ENCODE measurements around the gene SH3BP1. TPM values are rescaled to one million over a fixed set of nuclear protein-coding genes. Genes with fewer than 3 reads are reported as not detected.

Gene SH3BP1
- total and polyA plus RNA-seq, 2 of the 8 experiments (the other 6 are each of a cell fraction or from before 2014, with no cell fraction given) = 23.9 to 40.3 TPM

- TF ChIP-seq CREB1 (IDR thresholded peaks at IDR 0.05) = peak; percentile 12; the same call in 1 of the 2 replicates
- TF ChIP-seq HDAC2 (IDR thresholded peaks at IDR 0.05; ENCODE audit: borderline replicate concordance in 1 of 2, low read depth in 2 of 2, low read length in 2 of 2) = no peak
- no peak for TF ChIP-seq KDM1A (IDR thresholded peaks at IDR 0.05; ENCODE audit: borderline replicate concordance, low read length)
- TF ChIP-seq TCF12 (IDR thresholded peaks at IDR 0.05; ENCODE audit: low read depth, low read length) = no peak
- no peak for TF ChIP-seq CHD1 (IDR thresholded peaks at IDR 0.05; ENCODE audit: low read depth, low read length)
- no peak for TF ChIP-seq NANOG (IDR thresholded peaks at IDR 0.05; ENCODE audit: insufficient read depth, low read depth, low read length, poor library complexity, severe bottlenecking)
- no peak for TF ChIP-seq SP4 (IDR thresholded peaks at IDR 0.05; ENCODE audit: low read length)
- TF ChIP-seq GTF2F1 (IDR thresholded peaks at IDR 0.05; ENCODE audit: borderline replicate concordance, low read depth, low read length) = peak; percentile 6; the same call in 1 of the 2 replicates
- TF ChIP-seq RBBP5 (IDR thresholded peaks at IDR 0.05; ENCODE audit: borderline replicate concordance, low read depth, low read length) = no peak; the same call in 1 of the 2 replicates
- TF ChIP-seq, protein P1, sequence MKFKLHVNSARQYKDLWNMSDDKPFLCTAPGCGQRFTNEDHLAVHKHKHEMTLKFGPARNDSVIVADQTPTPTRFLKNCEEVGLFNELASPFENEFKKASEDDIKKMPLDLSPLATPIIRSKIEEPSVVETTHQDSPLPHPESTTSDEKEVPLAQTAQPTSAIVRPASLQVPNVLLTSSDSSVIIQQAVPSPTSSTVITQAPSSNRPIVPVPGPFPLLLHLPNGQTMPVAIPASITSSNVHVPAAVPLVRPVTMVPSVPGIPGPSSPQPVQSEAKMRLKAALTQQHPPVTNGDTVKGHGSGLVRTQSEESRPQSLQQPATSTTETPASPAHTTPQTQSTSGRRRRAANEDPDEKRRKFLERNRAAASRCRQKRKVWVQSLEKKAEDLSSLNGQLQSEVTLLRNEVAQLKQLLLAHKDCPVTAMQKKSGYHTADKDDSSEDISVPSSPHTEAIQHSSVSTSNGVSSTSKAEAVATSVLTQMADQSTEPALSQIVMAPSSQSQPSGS (IDR thresholded peaks at IDR 0.05; ENCODE audit: low read length) = 0 out of 2 replicates have a peak, but pooled peaks have one; percentile 21
- no peak for TF ChIP-seq FOSL1 (IDR thresholded peaks at IDR 0.05; ENCODE audit: insufficient read depth, low read depth, low read length)
- TF ChIP-seq SAP30 (IDR thresholded peaks at IDR 0.05; ENCODE audit: insufficient read depth, insufficient replicate concordance, low read length) = no peak
- no peak for TF ChIP-seq TBP (IDR thresholded peaks at IDR 0.05; ENCODE audit: low read depth, low read length)
- TF ChIP-seq, protein P2, sequence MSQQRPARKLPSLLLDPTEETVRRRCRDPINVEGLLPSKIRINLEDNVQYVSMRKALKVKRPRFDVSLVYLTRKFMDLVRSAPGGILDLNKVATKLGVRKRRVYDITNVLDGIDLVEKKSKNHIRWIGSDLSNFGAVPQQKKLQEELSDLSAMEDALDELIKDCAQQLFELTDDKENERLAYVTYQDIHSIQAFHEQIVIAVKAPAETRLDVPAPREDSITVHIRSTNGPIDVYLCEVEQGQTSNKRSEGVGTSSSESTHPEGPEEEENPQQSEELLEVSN (IDR thresholded peaks at IDR 0.05) = no peak
- no peak for TF ChIP-seq TEAD4 (IDR thresholded peaks at IDR 0.05; ENCODE audit: low read depth, low read length)
- TF ChIP-seq POU5F1 (IDR thresholded peaks at IDR 0.05; ENCODE audit: low read depth, low read length) = no peak
- no peak for TF ChIP-seq KDM4A (IDR thresholded peaks at IDR 0.05; ENCODE audit: low read depth, low read length, severe bottlenecking)
- TF ChIP-seq POLR2AphosphoS5 (IDR thresholded peaks at IDR 0.05; ENCODE audit: low read depth, low read length) = peak; percentile 62; the same call in 1 of the 2 replicates
- no peak for TF ChIP-seq HDAC6 (IDR thresholded peaks at IDR 0.05; ENCODE audit: low read depth, low read length)
- TF ChIP-seq USF2 (IDR thresholded peaks at IDR 0.05; ENCODE audit: low read length) = no peak
Observed at GRCh38 chr22:37633625-37634416, 5.6 kb upstream of the SH3BP1 start (continued).

Data from H1 (cell line).